Measurements from ENCODE around the gene GLB1L2. TPM values are rescaled to one million over a fixed set of nuclear protein-coding genes. Genes with fewer than 3 reads are reported as not detected.

The GLB1L2 gene
- total and polyA plus RNA-seq, 2 donors (not counting 1 experiment from before 2014, with no cell fraction given), result under 0.01 to 0.11 TPM

GRCh38 chr11:134363592-134363991 lies 31.8 kb downstream of the GLB1L2 start:
- Histone ChIP-seq H3K79me2 (ENCODE audit: control insufficient read depth, insufficient read depth, low read length) (no peaks in the 10 kb centered on the region), H4K20me1 (ENCODE audit: control insufficient read depth, extremely low read depth, insufficient read depth, low read length) (no peaks in the 10 kb centered on the region), H3K9me3 (ENCODE audit: control insufficient read depth, insufficient read depth, low read depth, low read length) (no peaks in the 10 kb centered on the region), H3K27ac (ENCODE audit: insufficient read depth, low read length) (no peak overlapping the region), H3K9ac (ENCODE audit: insufficient read depth, low read length) (no peak overlapping the region), H3K4me2 (ENCODE audit: extremely low read depth, insufficient read depth, low read length) (no peak overlapping the region), H3K27me3 (ENCODE audit: control insufficient read depth, insufficient read depth, low read length) (no peaks in the 10 kb centered on the region), H3K4me3 (replicated peaks in 1 of 4; ENCODE audit: control extremely low read depth in 1 of 4, insufficient read depth in 1 of 4, low read depth in 3 of 4, low read length in 4 of 4) (no peak overlapping the region), H3K4me1 (ENCODE audit: control insufficient read depth, extremely low read depth, insufficient read depth, low read length) (no peaks in the 10 kb centered on the region), H2AFZ (ENCODE audit: low read length) (no peak overlapping the region), H3K36me3 (ENCODE audit: control insufficient read depth, insufficient read depth, low read length) (no peaks in the 10 kb centered on the region)
- TF ChIP-seq EZH2 (IDR thresholded peaks at IDR 0.05; ENCODE audit: low read length, missing control alignments) (no peak), CTCF (conservative IDR thresholded peaks at IDR 0.05 in 1 of 2, IDR thresholded peaks at IDR 0.05 in 1 of 2; ENCODE audit: low read depth in 1 of 2, low read length in 2 of 2) (no peak)
- no peak for DNase-seq (ENCODE audit: low read depth in 2 of 2)

- no peak overlapping the region for H3K9ac ChIP-seq (ENCODE audit: insufficient read depth, low read length)
- no peaks in the 10 kb centered on the region for H3K4me1 ChIP-seq (ENCODE audit: control insufficient read depth, extremely low read depth, insufficient read depth, low read length)
- no peak overlapping the region for H3K27ac ChIP-seq (ENCODE audit: insufficient read depth, low read length)
- H3K36me3 ChIP-seq (ENCODE audit: control insufficient read depth, insufficient read depth, low read length), result no peaks in the 10 kb centered on the region
- no peak overlapping the region for H3K4me2 ChIP-seq (ENCODE audit: extremely low read depth, insufficient read depth, low read length)
- H3K9me3 ChIP-seq (ENCODE audit: control insufficient read depth, insufficient read depth, low read depth, low read length), result no peaks in the 10 kb centered on the region
- no peak for TF ChIP-seq CTCF (conservative IDR thresholded peaks at IDR 0.05 in 1 of 2, IDR thresholded peaks at IDR 0.05 in 1 of 2; ENCODE audit: low read depth in 1 of 2, low read length in 2 of 2)
- TF ChIP-seq EZH2 (IDR thresholded peaks at IDR 0.05; ENCODE audit: low read length, missing control alignments), result no peak
- H2AFZ ChIP-seq (ENCODE audit: low read length), result no peak overlapping the region
- no peak overlapping the region for H3K4me3 ChIP-seq (replicated peaks in 1 of 4; ENCODE audit: control extremely low read depth in 1 of 4, insufficient read depth in 1 of 4, low read depth in 3 of 4, low read length in 4 of 4)
- H3K27me3 ChIP-seq (ENCODE audit: control insufficient read depth, insufficient read depth, low read length), result no peaks in the 10 kb centered on the region
- H4K20me1 ChIP-seq (ENCODE audit: control insufficient read depth, extremely low read depth, insufficient read depth, low read length), result no peaks in the 10 kb centered on the region
- no peak for DNase-seq (ENCODE audit: low read depth in 2 of 2)
- H3K79me2 ChIP-seq (ENCODE audit: control insufficient read depth, insufficient read depth, low read length), result no peaks in the 10 kb centered on the region
Observed at GRCh38 chr11:134364261-134364660, 32.5 kb downstream of the GLB1L2 start.

GRCh38 chr11:134365011-134365925 lies 33.5 kb downstream of the GLB1L2 start:
- TF ChIP-seq EZH2 (IDR thresholded peaks at IDR 0.05; ENCODE audit: low read length, missing control alignments) (no peak), CTCF (conservative IDR thresholded peaks at IDR 0.05 in 1 of 2, IDR thresholded peaks at IDR 0.05 in 1 of 2; ENCODE audit: low read depth in 1 of 2, low read length in 2 of 2) (no peak)
- Histone ChIP-seq H4K20me1 (ENCODE audit: control insufficient read depth, extremely low read depth, insufficient read depth, low read length) (no peaks in the 10 kb centered on the region), H2AFZ (ENCODE audit: low read length) (no peak overlapping the region), H3K79me2 (ENCODE audit: control insufficient read depth, insufficient read depth, low read length) (no peaks in the 10 kb centered on the region), H3K36me3 (ENCODE audit: control insufficient read depth, insufficient read depth, low read length) (no peaks in the 10 kb centered on the region), H3K27ac (ENCODE audit: insufficient read depth, low read length) (no peak overlapping the region), H3K4me1 (ENCODE audit: control insufficient read depth, extremely low read depth, insufficient read depth, low read length) (no peaks in the 10 kb centered on the region), H3K4me2 (ENCODE audit: extremely low read depth, insufficient read depth, low read length) (no peak overlapping the region), H3K27me3 (ENCODE audit: control insufficient read depth, insufficient read depth, low read length) (no peaks in the 10 kb centered on the region), H3K9me3 (ENCODE audit: control insufficient read depth, insufficient read depth, low read depth, low read length) (no peaks in the 10 kb centered on the region), H3K9ac (ENCODE audit: insufficient read depth, low read length) (no peak overlapping the region), H3K4me3 (replicated peaks in 1 of 4; ENCODE audit: control extremely low read depth in 1 of 4, insufficient read depth in 1 of 4, low read depth in 3 of 4, low read length in 4 of 4) (no peak overlapping the region)
- DNase-seq (ENCODE audit: low read depth in 2 of 2), result no peak
